ENCODE measurements around the gene FSHR. TPM values are rescaled to one million over a fixed set of nuclear protein-coding genes. Genes with fewer than 3 reads are reported as not detected.

FSHR gene
- total RNA-seq, result 0.69 TPM
- polyA plus RNA-seq, result not detected

- Histone ChIP-seq H3K4me3 (ENCODE audit: low read depth, low read length) (no peak within 1 kb of the TSS), H3K4me1 (ENCODE audit: insufficient read depth) (no peaks in the 10 kb centered on the region), H3K27ac (ENCODE audit: low read depth) (no peak within 1 kb of the TSS), H3K36me3 (ENCODE audit: insufficient read depth) (no peaks in the 10 kb centered on the region)
- 62% methylated on average over 4 of the region's 4 CpGs for WGBS
- no peak for DNase-seq (ENCODE audit: extremely low spot score)
These were observed at the start of gene FSHR for GRCh38 chr2:49154140-49154539. Gene FSHR (minus strand): TSS chr2:49154515. CDS start chr2:49154417, 98 bp downstream.

GRCh38 chr2:49199266-49199665 lies 45.0 kb upstream of the FSHR start:
- H3K4me3 ChIP-seq (ENCODE audit: low read depth, low read length), result no peak overlapping the region
- H3K4me1 ChIP-seq (ENCODE audit: insufficient read depth), result no peaks in the 10 kb centered on the region
- no peak overlapping the region for H3K27ac ChIP-seq (ENCODE audit: low read depth)
- no peak for DNase-seq (ENCODE audit: extremely low spot score)
- 42% methylated on average over 2 of the region's 2 CpGs for WGBS
- no peaks in the 10 kb centered on the region for H3K36me3 ChIP-seq (ENCODE audit: insufficient read depth)

- H3K4me3 ChIP-seq (ENCODE audit: low read depth, low read length), result no peak overlapping the region
- no peak overlapping the region for H3K27ac ChIP-seq (ENCODE audit: low read depth)
- no peak for DNase-seq (ENCODE audit: extremely low spot score)
- WGBS, result 96% methylated on average over 1 of the region's 1 CpG
- no peaks in the 10 kb centered on the region for H3K4me1 ChIP-seq (ENCODE audit: insufficient read depth)
- no peaks in the 10 kb centered on the region for H3K36me3 ChIP-seq (ENCODE audit: insufficient read depth)
These were observed 40.4 kb upstream of the FSHR start for GRCh38 chr2:49194701-49195100.

GRCh38 chr2:49192036-49192435 lies 37.7 kb upstream of the FSHR start:
- no peak for DNase-seq (ENCODE audit: extremely low spot score)
- Histone ChIP-seq H3K4me3 (ENCODE audit: low read depth, low read length) (no peak overlapping the region), H3K4me1 (ENCODE audit: insufficient read depth) (no peaks in the 10 kb centered on the region), H3K27ac (ENCODE audit: low read depth) (no peak overlapping the region), H3K36me3 (ENCODE audit: insufficient read depth) (no peaks in the 10 kb centered on the region)
- 95% methylated on average over 1 of the region's 1 CpG for WGBS

GRCh38 chr2:49189512-49190225 lies 35.4 kb upstream of the FSHR start:
- no peak for DNase-seq (ENCODE audit: extremely low spot score)
- H3K4me3 ChIP-seq (ENCODE audit: low read depth, low read length), result no peak overlapping the region
- 76% methylated on average over 4 of the region's 4 CpGs for WGBS

GRCh38 chr2:49186050-49186648 lies 31.8 kb upstream of the FSHR start:
- WGBS, result 92% methylated on average over 10 of the region's 10 CpGs

More at GRCh38 chr2:49189512-49190225, 35.4 kb upstream of the FSHR start:
- Histone ChIP-seq H3K27ac (ENCODE audit: low read depth) (no peak overlapping the region), H3K4me1 (ENCODE audit: insufficient read depth) (no peaks in the 10 kb centered on the region), H3K36me3 (ENCODE audit: insufficient read depth) (no peaks in the 10 kb centered on the region)

GRCh38 chr2:49178656-49179055 lies 24.3 kb upstream of the FSHR start:
- DNase-seq (ENCODE audit: extremely low spot score), result no peak
- no peaks in the 10 kb centered on the region for H3K4me1 ChIP-seq (ENCODE audit: insufficient read depth)
- H3K27ac ChIP-seq (ENCODE audit: low read depth), result no peak overlapping the region
- H3K4me3 ChIP-seq (ENCODE audit: low read depth, low read length), result no peak overlapping the region
- 91% methylated on average over 7 of the region's 7 CpGs for WGBS
- H3K36me3 ChIP-seq (ENCODE audit: insufficient read depth), result no peaks in the 10 kb centered on the region

More at GRCh38 chr2:49186050-49186648, 31.8 kb upstream of the FSHR start:
- DNase-seq (ENCODE audit: extremely low spot score), result no peak
- H3K4me1 ChIP-seq (ENCODE audit: insufficient read depth), result no peaks in the 10 kb centered on the region
- no peak overlapping the region for H3K4me3 ChIP-seq (ENCODE audit: low read depth, low read length)
- H3K36me3 ChIP-seq (ENCODE audit: insufficient read depth), result no peaks in the 10 kb centered on the region
- no peak overlapping the region for H3K27ac ChIP-seq (ENCODE audit: low read depth)

GRCh38 chr2:49177194-49177593 lies 22.9 kb upstream of the FSHR start:
- Histone ChIP-seq H3K4me1 (ENCODE audit: insufficient read depth) (no peaks in the 10 kb centered on the region), H3K4me3 (ENCODE audit: low read depth, low read length) (no peak overlapping the region), H3K27ac (ENCODE audit: low read depth) (no peak overlapping the region), H3K36me3 (ENCODE audit: insufficient read depth) (no peaks in the 10 kb centered on the region)
- DNase-seq (ENCODE audit: extremely low spot score), result no peak
- 97% methylated on average over 1 of the region's 1 CpG for WGBS

- Histone ChIP-seq H3K27ac (ENCODE audit: low read depth) (no peak overlapping the region), H3K4me3 (ENCODE audit: low read depth, low read length) (no peak overlapping the region), H3K36me3 (ENCODE audit: insufficient read depth) (no peaks in the 10 kb centered on the region), H3K4me1 (ENCODE audit: insufficient read depth) (no peaks in the 10 kb centered on the region)
- 70% methylated on average over 3 of the region's 3 CpGs for WGBS
- DNase-seq (ENCODE audit: extremely low spot score), result no peak
These were observed 21.5 kb upstream of the FSHR start for GRCh38 chr2:49175831-49176230.

GRCh38 chr2:49174750-49175149 lies 20.4 kb upstream of the FSHR start:
- 73% methylated on average over 3 of the region's 3 CpGs for WGBS
- no peak overlapping the region for H3K27ac ChIP-seq (ENCODE audit: low read depth)
- H3K36me3 ChIP-seq (ENCODE audit: insufficient read depth), result no peaks in the 10 kb centered on the region
- DNase-seq (ENCODE audit: extremely low spot score), result no peak
- H3K4me3 ChIP-seq (ENCODE audit: low read depth, low read length), result no peak overlapping the region
- no peaks in the 10 kb centered on the region for H3K4me1 ChIP-seq (ENCODE audit: insufficient read depth)

GRCh38 chr2:49167131-49167530 lies 12.8 kb upstream of the FSHR start:
- Histone ChIP-seq H3K27ac (ENCODE audit: low read depth) (no peak overlapping the region), H3K36me3 (ENCODE audit: insufficient read depth) (no peaks in the 10 kb centered on the region), H3K4me3 (ENCODE audit: low read depth, low read length) (no peak overlapping the region), H3K4me1 (ENCODE audit: insufficient read depth) (no peaks in the 10 kb centered on the region)
- DNase-seq (ENCODE audit: extremely low spot score), result no peak

GRCh38 chr2:49165662-49166061 lies 11.3 kb upstream of the FSHR start:
- Histone ChIP-seq H3K4me1 (ENCODE audit: insufficient read depth) (no peaks in the 10 kb centered on the region), H3K27ac (ENCODE audit: low read depth) (no peak overlapping the region), H3K36me3 (ENCODE audit: insufficient read depth) (no peaks in the 10 kb centered on the region), H3K4me3 (ENCODE audit: low read depth, low read length) (no peak overlapping the region)
- WGBS, result 77% methylated on average over 3 of the region's 3 CpGs
- no peak for DNase-seq (ENCODE audit: extremely low spot score)

GRCh38 chr2:49164729-49165128 lies 10.4 kb upstream of the FSHR start:
- H3K4me1 ChIP-seq (ENCODE audit: insufficient read depth), result no peaks in the 10 kb centered on the region
- H3K4me3 ChIP-seq (ENCODE audit: low read depth, low read length), result no peak overlapping the region
- no peaks in the 10 kb centered on the region for H3K36me3 ChIP-seq (ENCODE audit: insufficient read depth)
- DNase-seq (ENCODE audit: extremely low spot score), result no peak
- WGBS, result 66% methylated on average over 1 of the region's 1 CpG
- H3K27ac ChIP-seq (ENCODE audit: low read depth), result no peak overlapping the region

GRCh38 chr2:49162151-49162550 lies 7.8 kb upstream of the FSHR start:
- 52% methylated on average over 1 of the region's 1 CpG for WGBS
- Histone ChIP-seq H3K4me3 (ENCODE audit: low read depth, low read length) (no peak overlapping the region), H3K4me1 (ENCODE audit: insufficient read depth) (no peaks in the 10 kb centered on the region), H3K36me3 (ENCODE audit: insufficient read depth) (no peaks in the 10 kb centered on the region), H3K27ac (ENCODE audit: low read depth) (no peak overlapping the region)
- DNase-seq (ENCODE audit: extremely low spot score), result no peak

All from urinary bladder (tissue), 4 donors.